Endothelial cell (in vitro differentiated cells): Measurements from ENCODE around the gene TNFSF4. TPM values are rescaled to one million over a fixed set of nuclear protein-coding genes. Genes with fewer than 3 reads are reported as not detected.

Experiments
- DNase-seq: peaks from one replicate; pipeline ENCODE4 v3.0.0; 2021; ENCODE audit warnings: low spot score
- H3K27ac Mint-ChIP-seq: one replicate; pipeline ENCODE4 v1.8.0; 2021; ENCODE audit warnings: mixed read lengths, inconsistent platforms; ENCODE audit not compliant: unreplicated experiment
- H3K27me3 Mint-ChIP-seq: one replicate; pipeline ENCODE4 v1.8.0; 2021; ENCODE audit warnings: mild to moderate bottlenecking, moderate library complexity, mixed read lengths, inconsistent platforms; ENCODE audit not compliant: unreplicated experiment
- H3K36me3 Mint-ChIP-seq: one replicate; pipeline ENCODE4 v1.8.0; 2021; ENCODE audit warnings: mild to moderate bottlenecking, low read depth, mixed read lengths, inconsistent platforms; ENCODE audit not compliant: unreplicated experiment
- H3K4me1 Mint-ChIP-seq: one replicate; pipeline ENCODE4 v1.8.0; 2021; ENCODE audit warnings: mild to moderate bottlenecking, mixed read lengths, inconsistent platforms; ENCODE audit not compliant: unreplicated experiment
- H3K4me3 Mint-ChIP-seq: one replicate; pipeline ENCODE4 v1.8.0; 2021; ENCODE audit warnings: mild to moderate bottlenecking, mixed read lengths, inconsistent platforms; ENCODE audit not compliant: unreplicated experiment
- H3K9me3 Mint-ChIP-seq: one replicate; pipeline ENCODE4 v1.8.0; 2021; ENCODE audit warnings: mixed read lengths, inconsistent platforms; ENCODE audit not compliant: unreplicated experiment
- total RNA-seq: library from RNA; stranded (reverse); fragmentation: NEBNext Ultra II Directional; extraction: Animal tissue kit (Norgen Biotek cat#: 25700); gene quantifications from one replicate; pipeline ENCODE4 v1.2.1, GENCODE V29; 2021; ENCODE audit not compliant: unreplicated experiment
- TF ChIP-seq, protein P1 (sequence below): fragments of 200-600 bp; sonication (generic); IDR thresholded peaks from one replicate; pipeline ENCODE4 v1.5.0; 2021; ENCODE audit warnings: antibody characterized with exemption; ENCODE audit not compliant: unreplicated experiment

The TNFSF4 gene
- total RNA-seq, 1 donor from 2014 or later, result 0.15 TPM

DNA sequence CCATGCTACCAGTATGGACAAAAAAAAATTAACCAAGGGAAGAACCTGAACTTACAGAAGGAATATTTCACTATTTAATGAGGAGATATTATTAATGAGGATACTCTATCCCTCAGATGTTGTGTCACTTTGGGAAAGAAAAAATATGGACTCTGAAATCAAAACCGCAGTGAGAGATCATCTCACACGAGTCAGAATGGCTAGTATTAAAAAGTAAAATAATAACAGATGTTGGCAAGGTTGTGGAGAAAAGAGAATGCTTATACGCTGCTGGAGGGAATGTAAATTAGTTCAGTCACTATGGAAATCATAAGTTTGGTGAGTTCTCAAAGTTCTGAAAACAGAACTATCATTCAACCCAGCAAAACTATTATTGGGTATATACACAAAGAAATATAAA is 30.9 kb downstream of the TNFSF4 start:
- peaks cover 7% of the 10 kb centered on the region for H3K9me3 Mint-ChIP-seq

DNA sequence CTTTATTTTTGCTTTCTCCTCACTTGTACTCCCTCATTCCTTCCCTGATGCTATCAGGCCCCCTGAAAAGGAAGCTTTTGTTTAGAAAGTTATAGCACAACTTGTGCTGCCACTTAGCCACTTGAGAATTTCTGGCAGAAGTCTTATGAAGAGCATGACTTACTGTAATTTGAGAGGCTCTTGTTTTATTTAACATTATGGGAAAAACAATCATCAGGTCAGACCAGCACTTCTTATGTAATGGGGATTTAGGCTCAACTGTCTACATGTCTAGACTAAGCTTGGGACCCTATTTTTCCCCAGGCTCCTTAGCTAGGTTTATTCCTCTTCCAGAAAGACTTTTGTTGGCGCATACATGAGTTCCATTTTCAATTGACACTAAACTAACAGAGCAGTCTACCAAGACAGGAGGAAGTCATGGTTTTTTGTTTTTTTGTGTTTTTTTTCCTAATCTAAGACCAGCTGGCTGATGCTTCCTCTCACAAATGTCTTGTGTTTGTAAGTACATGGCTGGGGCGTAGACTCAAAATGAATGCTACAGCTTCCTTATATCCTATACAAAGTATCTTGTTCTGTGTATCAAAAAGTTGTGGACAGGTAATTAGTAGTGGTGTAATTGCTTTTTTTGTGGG is 31.5 kb downstream of the TNFSF4 start:
- no peak overlapping the region for H3K4me3 Mint-ChIP-seq
- no peak for DNase-seq
- no peaks in the 10 kb centered on the region for H3K4me1 Mint-ChIP-seq
- TF ChIP-seq, protein P1, sequence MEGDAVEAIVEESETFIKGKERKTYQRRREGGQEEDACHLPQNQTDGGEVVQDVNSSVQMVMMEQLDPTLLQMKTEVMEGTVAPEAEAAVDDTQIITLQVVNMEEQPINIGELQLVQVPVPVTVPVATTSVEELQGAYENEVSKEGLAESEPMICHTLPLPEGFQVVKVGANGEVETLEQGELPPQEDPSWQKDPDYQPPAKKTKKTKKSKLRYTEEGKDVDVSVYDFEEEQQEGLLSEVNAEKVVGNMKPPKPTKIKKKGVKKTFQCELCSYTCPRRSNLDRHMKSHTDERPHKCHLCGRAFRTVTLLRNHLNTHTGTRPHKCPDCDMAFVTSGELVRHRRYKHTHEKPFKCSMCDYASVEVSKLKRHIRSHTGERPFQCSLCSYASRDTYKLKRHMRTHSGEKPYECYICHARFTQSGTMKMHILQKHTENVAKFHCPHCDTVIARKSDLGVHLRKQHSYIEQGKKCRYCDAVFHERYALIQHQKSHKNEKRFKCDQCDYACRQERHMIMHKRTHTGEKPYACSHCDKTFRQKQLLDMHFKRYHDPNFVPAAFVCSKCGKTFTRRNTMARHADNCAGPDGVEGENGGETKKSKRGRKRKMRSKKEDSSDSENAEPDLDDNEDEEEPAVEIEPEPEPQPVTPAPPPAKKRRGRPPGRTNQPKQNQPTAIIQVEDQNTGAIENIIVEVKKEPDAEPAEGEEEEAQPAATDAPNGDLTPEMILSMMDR, result no peak
- H3K27ac Mint-ChIP-seq, result no peak overlapping the region
- H3K9me3 Mint-ChIP-seq, result peaks cover 7% of the 10 kb centered on the region
- H3K27me3 Mint-ChIP-seq, result no peaks in the 10 kb centered on the region
- H3K36me3 Mint-ChIP-seq, result peaks cover 3% of the 10 kb centered on the region

More for the DNA sequence above, 30.9 kb downstream of the TNFSF4 start:
- TF ChIP-seq, protein P1, result no peak
- no peaks in the 10 kb centered on the region for H3K4me1 Mint-ChIP-seq
- no peaks in the 10 kb centered on the region for H3K27me3 Mint-ChIP-seq
- no peak overlapping the region for H3K27ac Mint-ChIP-seq
- H3K36me3 Mint-ChIP-seq, result peaks cover 3% of the 10 kb centered on the region
- no peak overlapping the region for H3K4me3 Mint-ChIP-seq
- DNase-seq, result no peak

DNA sequence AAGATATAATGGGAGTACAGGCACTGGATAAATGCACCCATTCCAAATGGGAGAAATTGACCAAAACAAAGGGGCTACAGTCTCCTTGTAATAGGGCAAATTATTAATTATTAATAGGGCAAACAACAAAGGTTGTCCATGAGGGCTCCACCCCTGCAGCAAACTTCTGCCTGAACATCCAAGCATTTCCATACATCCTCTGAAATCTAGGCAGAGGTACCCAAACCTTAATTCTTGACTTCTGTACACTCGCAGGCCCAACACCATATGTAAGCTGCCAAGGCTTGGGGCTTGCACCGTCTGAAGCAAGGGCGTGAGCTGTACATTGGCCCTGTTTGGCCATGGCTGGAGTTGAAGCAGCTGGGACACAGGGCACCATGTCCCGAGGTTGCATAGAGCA is 33.7 kb downstream of the TNFSF4 start:
- Mint-ChIP-seq H3K4me3 (no peak overlapping the region), H3K9me3 (peaks cover 7% of the 10 kb centered on the region), H3K27me3 (no peaks in the 10 kb centered on the region), H3K4me1 (no peaks in the 10 kb centered on the region), H3K27ac (no peak overlapping the region), H3K36me3 (peaks cover 3% of the 10 kb centered on the region)
- no peak for DNase-seq
- TF ChIP-seq, protein P1, result no peak

DNA sequence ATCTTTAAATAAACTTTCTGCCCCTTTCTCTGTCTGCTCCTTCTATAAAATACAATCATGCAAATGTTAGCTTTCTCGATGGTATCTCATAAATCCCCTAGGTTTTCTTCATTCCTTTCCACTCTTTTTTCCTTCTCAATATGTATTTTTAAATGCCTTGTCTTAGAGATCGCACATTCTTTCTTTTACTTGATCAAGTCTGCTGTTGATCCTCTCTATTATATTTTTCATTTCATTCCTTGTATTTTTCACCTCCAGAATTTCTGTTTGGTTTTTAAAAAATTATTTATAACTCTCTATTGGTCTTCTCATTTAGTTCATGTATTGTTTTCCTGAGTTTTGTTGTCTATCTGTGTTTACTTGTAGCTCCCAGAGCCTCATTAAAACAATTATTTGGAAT is 36.0 kb downstream of the TNFSF4 start:
- no peak for DNase-seq
- peaks cover 7% of the 10 kb centered on the region for H3K9me3 Mint-ChIP-seq
- TF ChIP-seq, protein P1, result no peak
- no peak overlapping the region for H3K4me3 Mint-ChIP-seq
- H3K36me3 Mint-ChIP-seq, result peaks cover 3% of the 10 kb centered on the region
- no peaks in the 10 kb centered on the region for H3K27me3 Mint-ChIP-seq
- no peaks in the 10 kb centered on the region for H3K4me1 Mint-ChIP-seq
- H3K27ac Mint-ChIP-seq, result no peak overlapping the region

DNA sequence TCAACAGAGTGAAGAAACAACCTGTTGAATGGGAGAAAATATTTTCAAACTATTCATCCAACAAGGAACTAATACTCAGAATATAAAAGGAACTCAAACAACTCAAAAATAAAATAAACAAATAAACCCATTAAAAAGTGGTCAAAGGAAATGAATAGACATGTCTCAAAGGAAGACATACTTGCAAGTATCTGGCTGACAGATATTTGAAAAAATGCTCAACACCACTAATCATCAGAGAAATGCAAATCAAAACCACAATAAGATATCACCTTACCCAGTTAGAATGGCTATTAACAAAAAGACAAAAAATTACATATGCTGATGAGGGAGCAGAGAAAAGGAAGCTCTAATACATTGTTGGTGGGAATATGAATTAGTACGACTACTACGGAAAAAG is 38.2 kb downstream of the TNFSF4 start:
- Mint-ChIP-seq H3K27ac (no peak overlapping the region), H3K4me1 (no peaks in the 10 kb centered on the region), H3K9me3 (peaks cover 3% of the 10 kb centered on the region), H3K4me3 (no peak overlapping the region), H3K36me3 (peaks cover 1% of the 10 kb centered on the region), H3K27me3 (no peaks in the 10 kb centered on the region)
- TF ChIP-seq, protein P1, result no peak
- DNase-seq, result no peak
